Panc1 (cell line): ENCODE data around the gene CORIN. TPM values are rescaled to one million over a fixed set of nuclear protein-coding genes. Genes with fewer than 3 reads are reported as not detected.

ENCODE experiments used
- ATAC-seq: fragments of 200-7000 bp; cut with Tn5 transposase; 2 replicates; pipeline ENCODE4 v1.9.1; 2020; ENCODE audit warnings: mild to moderate bottlenecking, moderate library complexity
- BruUV-seq: library from RNA; stranded (reverse); fragments of 400-500 nt; replicated peaks from 2 replicates; lab custom pipeline; 2021; lab: Mats Ljungman, UMichigan
- CTCF ChIA-PET: fragments of 300-600 bp; sonication (Branson Sonifier 250); formaldehyde crosslinking; loops from one replicate; lab custom pipeline; 2022; ENCODE audit warnings: antibody characterized with exemption; lab: Charles Lee
- POLR2A ChIA-PET: fragments of 300-600 bp; sonication (Branson Sonifier 250); formaldehyde crosslinking; loops from one replicate; lab custom pipeline; 2022; ENCODE audit warnings: antibody characterized with exemption; lab: Charles Lee
- DNase-seq: peaks from one replicate; pipeline ENCODE4 v3.0.0-alpha.2; 2010; ENCODE audit warnings: low read depth, low spot score
- H3K27ac ChIP-seq: 2 replicates; pipeline ENCODE4 v1.5.1; 2011; ENCODE audit warnings: mild to moderate bottlenecking, low read length, inconsistent platforms
- H3K27me3 ChIP-seq: fragments of 200-500 bp; sonication (Bioruptor generic); 2 replicates; pipeline ENCODE4 v1.6.0; 2014; ENCODE audit warnings: low read length, inconsistent platforms; ENCODE audit not compliant: control insufficient read depth, insufficient read depth
- H3K36me3 ChIP-seq: fragments of 200-500 bp; sonication (Bioruptor generic); 2 replicates; pipeline ENCODE4 v1.5.1; 2014; ENCODE audit warnings: inconsistent platforms, mild to moderate bottlenecking, low read length, moderate library complexity; ENCODE audit not compliant: control insufficient read depth, insufficient read depth
- H3K4me1 ChIP-seq: 2 replicates; pipeline ENCODE4 v1.5.1; 2011; ENCODE audit warnings: inconsistent platforms, mild to moderate bottlenecking, low read length, moderate library complexity; ENCODE audit not compliant: control insufficient read depth, insufficient read depth
- H3K4me3 ChIP-seq, 2 experiments: 2 replicates each; pipeline ENCODE4 v1.5.1; 2011 to 2012; ENCODE audit warnings: low read depth in 2 of 2, low read length in 2 of 2, mild to moderate bottlenecking in 2 of 2, inconsistent platforms in 1 of 2, moderate library complexity in 1 of 2
- H3K9me3 ChIP-seq: fragments of 200-500 bp; sonication (Bioruptor generic); 2 replicates; pipeline ENCODE4 v1.5.1; 2014; ENCODE audit warnings: low read depth, mild to moderate bottlenecking, inconsistent platforms, low read length, moderate library complexity; ENCODE audit not compliant: control insufficient read depth, insufficient read depth
- CTCF ChIP-seq: fragments of 450-650 bp; IDR thresholded peaks from 2 replicates; pipeline ENCODE4 v1.5.1; 2017; ENCODE audit warnings: mild to moderate bottlenecking
- POLR2AphosphoS5 ChIP-seq: IDR thresholded peaks from 2 replicates; pipeline ENCODE4 v1.6.1; 2012; ENCODE audit warnings: mild to moderate bottlenecking, low read depth, low read length, moderate library complexity
- REST ChIP-seq, 2 experiments: IDR thresholded peaks; 2 replicates each; pipeline ENCODE4 v1.6.1; 2011 to 2012; ENCODE audit warnings: low read depth in 2 of 2, control low read depth in 1 of 2, low read length in 1 of 2, mild to moderate bottlenecking in 1 of 2, moderate library complexity in 1 of 2; ENCODE audit not compliant: insufficient read depth in 1 of 2
- SIN3A ChIP-seq: IDR thresholded peaks from 2 replicates; pipeline ENCODE4 v1.6.1; 2012; ENCODE audit warnings: low read depth, mild to moderate bottlenecking, low read length, moderate library complexity, borderline replicate concordance; ENCODE audit not compliant: insufficient read depth
- TCF7L2 ChIP-seq: IDR thresholded peaks from 2 replicates; pipeline ENCODE4 v1.6.1; 2011; ENCODE audit warnings: mild to moderate bottlenecking, low read depth, low read length, inconsistent platforms
- in situ Hi-C: cut with HindIII; loops from 2 replicates; pipeline ENCODE4 v1.10.0; 2016; ENCODE audit warnings: low sequenced_read_pairs, low pct_unique_long_range_greater_than_20kb
- intact Hi-C: fragments of 100-400 bp; cut with micrococcal nuclease; formaldehyde crosslinking; loops from one replicate; pipeline ENCODE4 v1.10.0; 2022; ENCODE audit not compliant: unreplicated experiment
- total RNA-seq: library from RNA; stranded (reverse); gene quantifications from one replicate; pipeline ENCODE4 v1.2.1, GENCODE V29; 2021; ENCODE audit not compliant: unreplicated experiment

The CORIN gene
- total RNA-seq, 1 experiment from 2014 or later = not detected

GRCh38 chr4:47752214-47752613 lies 85.7 kb downstream of the CORIN start:
- ATAC-seq (no peak), DNase-seq (no peak)
- TF ChIP-seq SIN3A (no peak), TCF7L2 (no peak), REST (IDR thresholded peaks at IDR 0.05; ENCODE audit: insufficient read depth in 1 of 2, low read depth in 2 of 2, low read length in 1 of 2) (no peak), POLR2AphosphoS5 (no peak), CTCF (no peak)
- intact Hi-C loops = no loop called here
- ChIA-PET POLR2A (no interaction called here), CTCF (no interaction called here)
- H3K27me3 ChIP-seq = no peaks in the 10 kb centered on the region
- H3K27ac ChIP-seq = no peak overlapping the region
- H3K9me3 ChIP-seq = no peaks in the 10 kb centered on the region
- no peaks in the 10 kb centered on the region for H3K4me1 ChIP-seq
- in situ Hi-C loops = no loop called here
- no peak overlapping the region for H3K4me3 ChIP-seq
- BruUV-seq = no TSS peak
- H3K36me3 ChIP-seq = no peaks in the 10 kb centered on the region

GRCh38 chr4:47750788-47751187 lies 87.1 kb downstream of the CORIN start:
- DNase-seq (no peak), ATAC-seq (no peak)
- no peak for TF ChIP-seq POLR2AphosphoS5
- no peak for TF ChIP-seq SIN3A
- TF ChIP-seq TCF7L2 = no peak
- no peak for TF ChIP-seq CTCF
- no peak for TF ChIP-seq REST (IDR thresholded peaks at IDR 0.05; ENCODE audit: insufficient read depth in 1 of 2, low read depth in 2 of 2, low read length in 1 of 2)
- Histone ChIP-seq H3K27me3 (no peaks in the 10 kb centered on the region), H3K9me3 (no peaks in the 10 kb centered on the region), H3K4me1 (no peaks in the 10 kb centered on the region), H3K27ac (no peak overlapping the region), H3K36me3 (no peaks in the 10 kb centered on the region), H3K4me3 (no peak overlapping the region)
- ChIA-PET POLR2A (no interaction called here), CTCF (no interaction called here)
- intact Hi-C loops = no loop called here
- no TSS peak for BruUV-seq
- in situ Hi-C loops = no loop called here
